Activated naive CD4-positive, alpha-beta T cell treated with anti-CD3 and anti-CD28 coated beads, Interleukin-2, amount 50 U/mL, for 24 hours (primary cell): Measurements from ENCODE around the gene GALNT17.

ENCODE experiments used
- H3K27ac Mint-ChIP-seq: one replicate; pipeline ENCODE4 v1.8.0; 2021; ENCODE audit warnings: mild to moderate bottlenecking, mixed read lengths
- H3K27me3 Mint-ChIP-seq: one replicate; pipeline ENCODE4 v1.8.0; 2021; ENCODE audit warnings: mixed read lengths
- H3K36me3 Mint-ChIP-seq: one replicate; pipeline ENCODE4 v1.8.0; 2021; ENCODE audit warnings: mixed read lengths
- H3K4me1 Mint-ChIP-seq: one replicate; pipeline ENCODE4 v1.8.0; 2021; ENCODE audit warnings: mixed read lengths
- H3K4me3 Mint-ChIP-seq: one replicate; pipeline ENCODE4 v1.8.0; 2021; ENCODE audit warnings: mild to moderate bottlenecking, mixed read lengths
- H3K9me3 Mint-ChIP-seq: one replicate; pipeline ENCODE4 v1.8.0; 2021; ENCODE audit warnings: mixed read lengths

Gene GALNT17

GRCh38 chr7:71393661-71394060 lies 261.7 kb downstream of the GALNT17 start:
- H3K4me3 Mint-ChIP-seq = no peak overlapping the region
- H3K27ac Mint-ChIP-seq = no peak overlapping the region
- no peaks in the 10 kb centered on the region for H3K36me3 Mint-ChIP-seq
- H3K9me3 Mint-ChIP-seq = peaks cover 27% of the 10 kb centered on the region
- no peaks in the 10 kb centered on the region for H3K27me3 Mint-ChIP-seq
- H3K4me1 Mint-ChIP-seq = no peaks in the 10 kb centered on the region

GRCh38 chr7:71402684-71403083 lies 270.7 kb downstream of the GALNT17 start:
- H3K4me1 Mint-ChIP-seq = no peaks in the 10 kb centered on the region
- no peak overlapping the region for H3K27ac Mint-ChIP-seq
- H3K27me3 Mint-ChIP-seq = no peaks in the 10 kb centered on the region
- peaks cover 15% of the 10 kb centered on the region for H3K9me3 Mint-ChIP-seq
- H3K36me3 Mint-ChIP-seq = no peaks in the 10 kb centered on the region
- H3K4me3 Mint-ChIP-seq = no peak overlapping the region

GRCh38 chr7:71403202-71403946 lies 271.4 kb downstream of the GALNT17 start:
- no peaks in the 10 kb centered on the region for H3K4me1 Mint-ChIP-seq
- no peaks in the 10 kb centered on the region for H3K27me3 Mint-ChIP-seq
- peaks cover 9% of the 10 kb centered on the region for H3K9me3 Mint-ChIP-seq
- H3K36me3 Mint-ChIP-seq = no peaks in the 10 kb centered on the region
- H3K27ac Mint-ChIP-seq = no peak overlapping the region
- H3K4me3 Mint-ChIP-seq = no peak overlapping the region

- no peaks in the 10 kb centered on the region for H3K27me3 Mint-ChIP-seq
- no peaks in the 10 kb centered on the region for H3K4me1 Mint-ChIP-seq
- no peak overlapping the region for H3K27ac Mint-ChIP-seq
- H3K36me3 Mint-ChIP-seq = peaks cover 2% of the 10 kb centered on the region
- no peak overlapping the region for H3K4me3 Mint-ChIP-seq
- peaks cover 6% of the 10 kb centered on the region for H3K9me3 Mint-ChIP-seq
Observed at GRCh38 chr7:71404726-71405345, 272.9 kb downstream of the GALNT17 start.

GRCh38 chr7:71408271-71408670 lies 276.3 kb downstream of the GALNT17 start:
- Mint-ChIP-seq H3K9me3 (peaks cover 14% of the 10 kb centered on the region), H3K27ac (no peak overlapping the region), H3K36me3 (peaks cover 2% of the 10 kb centered on the region), H3K27me3 (no peaks in the 10 kb centered on the region), H3K4me1 (no peaks in the 10 kb centered on the region), H3K4me3 (no peak overlapping the region)

GRCh38 chr7:71409550-71410157 lies 277.7 kb downstream of the GALNT17 start:
- Mint-ChIP-seq H3K27me3 (no peaks in the 10 kb centered on the region), H3K27ac (no peak overlapping the region), H3K9me3 (peaks cover 14% of the 10 kb centered on the region), H3K4me1 (no peaks in the 10 kb centered on the region), H3K4me3 (no peak overlapping the region), H3K36me3 (peaks cover 2% of the 10 kb centered on the region)

- no peak overlapping the region for H3K4me3 Mint-ChIP-seq
- H3K27me3 Mint-ChIP-seq = no peaks in the 10 kb centered on the region
- H3K4me1 Mint-ChIP-seq = no peaks in the 10 kb centered on the region
- peaks cover 14% of the 10 kb centered on the region for H3K9me3 Mint-ChIP-seq
- peaks cover 2% of the 10 kb centered on the region for H3K36me3 Mint-ChIP-seq
- H3K27ac Mint-ChIP-seq = no peak overlapping the region
Observed at GRCh38 chr7:71411475-71411874, 279.5 kb downstream of the GALNT17 start.

GRCh38 chr7:71414490-71414889 lies 282.5 kb downstream of the GALNT17 start:
- no peaks in the 10 kb centered on the region for H3K27me3 Mint-ChIP-seq
- H3K4me3 Mint-ChIP-seq = no peak overlapping the region
- peaks cover 16% of the 10 kb centered on the region for H3K9me3 Mint-ChIP-seq
- H3K36me3 Mint-ChIP-seq = peaks cover 2% of the 10 kb centered on the region
- H3K27ac Mint-ChIP-seq = no peak overlapping the region
- no peaks in the 10 kb centered on the region for H3K4me1 Mint-ChIP-seq

GRCh38 chr7:71419546-71420337 lies 287.8 kb downstream of the GALNT17 start:
- H3K36me3 Mint-ChIP-seq = no peaks in the 10 kb centered on the region
- H3K9me3 Mint-ChIP-seq = peaks cover 6% of the 10 kb centered on the region
- no peak overlapping the region for H3K27ac Mint-ChIP-seq
- no peaks in the 10 kb centered on the region for H3K4me1 Mint-ChIP-seq
- H3K27me3 Mint-ChIP-seq = no peaks in the 10 kb centered on the region
- H3K4me3 Mint-ChIP-seq = no peak overlapping the region

GRCh38 chr7:71422104-71422503 lies 290.2 kb downstream of the GALNT17 start:
- peaks cover 6% of the 10 kb centered on the region for H3K9me3 Mint-ChIP-seq
- H3K27ac Mint-ChIP-seq = no peak overlapping the region
- H3K36me3 Mint-ChIP-seq = no peaks in the 10 kb centered on the region
- no peak overlapping the region for H3K4me3 Mint-ChIP-seq
- H3K4me1 Mint-ChIP-seq = no peaks in the 10 kb centered on the region
- H3K27me3 Mint-ChIP-seq = no peaks in the 10 kb centered on the region

- H3K9me3 Mint-ChIP-seq = peaks cover 3% of the 10 kb centered on the region
- no peak overlapping the region for H3K27ac Mint-ChIP-seq
- H3K4me1 Mint-ChIP-seq = no peaks in the 10 kb centered on the region
- H3K4me3 Mint-ChIP-seq = no peak overlapping the region
- no peaks in the 10 kb centered on the region for H3K36me3 Mint-ChIP-seq
- H3K27me3 Mint-ChIP-seq = no peaks in the 10 kb centered on the region
Observed at GRCh38 chr7:71424166-71425035, 292.5 kb downstream of the GALNT17 start.

GRCh38 chr7:71429083-71429482 lies 297.1 kb downstream of the GALNT17 start:
- no peaks in the 10 kb centered on the region for H3K27me3 Mint-ChIP-seq
- no peaks in the 10 kb centered on the region for H3K36me3 Mint-ChIP-seq
- H3K4me1 Mint-ChIP-seq = no peaks in the 10 kb centered on the region
- H3K9me3 Mint-ChIP-seq = no peaks in the 10 kb centered on the region
- H3K27ac Mint-ChIP-seq = no peak overlapping the region
- no peak overlapping the region for H3K4me3 Mint-ChIP-seq

GRCh38 chr7:71430246-71430645 lies 298.3 kb downstream of the GALNT17 start:
- H3K4me1 Mint-ChIP-seq = no peaks in the 10 kb centered on the region
- H3K27me3 Mint-ChIP-seq = no peaks in the 10 kb centered on the region
- no peaks in the 10 kb centered on the region for H3K36me3 Mint-ChIP-seq
- no peak overlapping the region for H3K4me3 Mint-ChIP-seq
- H3K27ac Mint-ChIP-seq = no peak overlapping the region
- no peaks in the 10 kb centered on the region for H3K9me3 Mint-ChIP-seq

- Mint-ChIP-seq H3K4me1 (no peaks in the 10 kb centered on the region), H3K9me3 (peaks cover 4% of the 10 kb centered on the region), H3K27ac (no peak overlapping the region), H3K36me3 (no peaks in the 10 kb centered on the region), H3K4me3 (no peak overlapping the region), H3K27me3 (no peaks in the 10 kb centered on the region)
Observed at GRCh38 chr7:71439321-71439720, 307.4 kb downstream of the GALNT17 start.
